HepG2 (cell line): ENCODE results near the gene IL4I1. TPM values are rescaled to one million over a fixed set of nuclear protein-coding genes. Genes with fewer than 3 reads are reported as not detected.

Experiments used
- HES4 ChIP-seq: sonication (generic); formaldehyde crosslinking; IDR thresholded peaks from 2 replicates; pipeline ENCODE4 v1.9.0; 2021; ENCODE audit warnings: mild to moderate bottlenecking, missing genetic modification reagents, borderline replicate concordance
- HOXD1 ChIP-seq: sonication (generic); formaldehyde crosslinking; IDR thresholded peaks from 2 replicates; pipeline ENCODE4 v1.5.0; 2020; ENCODE audit warnings: missing genetic modification reagents
- KAT8 ChIP-seq: IDR thresholded peaks from 2 replicates; pipeline ENCODE4 v1.6.1; 2016; ENCODE audit warnings: missing genetic modification reagents, missing compliant biosample characterization
- SRSF9 ChIP-seq: fragments of 200-400 bp; formaldehyde crosslinking; IDR thresholded peaks from 2 replicates; pipeline ENCODE4 v1.6.1; 2018; ENCODE audit warnings: borderline replicate concordance, mild to moderate bottlenecking, low read depth, low read length; ENCODE audit not compliant: insufficient read depth, poor library complexity, severe bottlenecking
- THAP11 ChIP-seq: IDR thresholded peaks from 2 replicates; pipeline ENCODE4 v1.6.1; 2016; ENCODE audit warnings: missing biosample characterization, missing genetic modification reagents
- ZNF446 ChIP-seq: sonication (generic); formaldehyde crosslinking; IDR thresholded peaks from 2 replicates; pipeline ENCODE4 v1.5.0; 2020; ENCODE audit warnings: mild to moderate bottlenecking, missing genetic modification reagents
- ZNF724P ChIP-seq: sonication (generic); formaldehyde crosslinking; IDR thresholded peaks from 2 replicates; pipeline ENCODE4 v1.8.0; 2022; ENCODE audit warnings: missing genetic modification reagents, borderline replicate concordance
- polyA plus RNA-seq, 8 experiments: library from polyadenylated mRNA; depleted of rRNA in 3 of 8; stranded (reverse) in 7 of 8; unstranded in 1 of 8; fragments of >200 nt; fragmentation: Illumina TruSeq in 4 of 8; extraction: Trizol in 4 of 8; gene quantifications; 2 replicates each; pipeline versions ENCODE4 v1.2.1 to v1.2.3, GENCODE V29; 2011 to 2016; ENCODE audit warnings: low read depth in 4 of 8, missing spikeins in 1 of 8, mixed read lengths in 1 of 8; ENCODE audit not compliant: insufficient read depth in 1 of 8
- total RNA-seq, 5 experiments: library from RNA; depleted of rRNA; stranded (reverse); fragments of >200 nt; fragmentation: Illumina TruSeq; extraction: Trizol; gene quantifications; 2 replicates each; pipeline ENCODE4 v1.2.3, GENCODE V29; 2016; ENCODE audit warnings: low read depth in 1 of 5
- TF ChIP-seq, protein P1 (sequence below): sonication (generic); formaldehyde crosslinking; IDR thresholded peaks from 2 replicates; pipeline ENCODE4 v1.5.0; 2020; ENCODE audit warnings: mild to moderate bottlenecking, missing genetic modification reagents, borderline replicate concordance
- TF ChIP-seq, protein P2 (sequence below): sonication (generic); formaldehyde crosslinking; IDR thresholded peaks from 2 replicates; pipeline ENCODE4 v1.8.1; 2023; ENCODE audit warnings: mild to moderate bottlenecking, missing genetic modification reagents, borderline replicate concordance
- TF ChIP-seq, protein P3 (sequence below): sonication (generic); formaldehyde crosslinking; IDR thresholded peaks from 2 replicates; pipeline ENCODE4 v1.4.0; 2020; ENCODE audit warnings: low read depth, mild to moderate bottlenecking, missing genetic modification reagents
- TF ChIP-seq, protein P4 (sequence below), 2 experiments: sonication (generic) in 1 of 2; formaldehyde crosslinking in 1 of 2; IDR thresholded peaks; 2 replicates each; pipeline versions ENCODE4 v1.6.1 to v1.9.0; 2014 to 2022; ENCODE audit warnings: antibody characterized with exemption in 1 of 2, borderline replicate concordance in 1 of 2, inconsistent platforms in 1 of 2, low read depth in 1 of 2, missing genetic modification reagents in 1 of 2
- TF ChIP-seq, protein P5 (sequence below): sonication (generic); formaldehyde crosslinking; IDR thresholded peaks from 2 replicates; pipeline ENCODE4 v1.8.0; 2022; ENCODE audit warnings: mild to moderate bottlenecking, missing genetic modification reagents, borderline replicate concordance
- TF ChIP-seq, protein P6 (sequence below): IDR thresholded peaks from 2 replicates; pipeline ENCODE4 v1.6.1; 2016; ENCODE audit warnings: mild to moderate bottlenecking

The IL4I1 gene
- total and polyA plus RNA-seq, 2 of the 13 experiments (the other 11 are each of a cell fraction or from before 2014, with no cell fraction given): not detected

DNA sequence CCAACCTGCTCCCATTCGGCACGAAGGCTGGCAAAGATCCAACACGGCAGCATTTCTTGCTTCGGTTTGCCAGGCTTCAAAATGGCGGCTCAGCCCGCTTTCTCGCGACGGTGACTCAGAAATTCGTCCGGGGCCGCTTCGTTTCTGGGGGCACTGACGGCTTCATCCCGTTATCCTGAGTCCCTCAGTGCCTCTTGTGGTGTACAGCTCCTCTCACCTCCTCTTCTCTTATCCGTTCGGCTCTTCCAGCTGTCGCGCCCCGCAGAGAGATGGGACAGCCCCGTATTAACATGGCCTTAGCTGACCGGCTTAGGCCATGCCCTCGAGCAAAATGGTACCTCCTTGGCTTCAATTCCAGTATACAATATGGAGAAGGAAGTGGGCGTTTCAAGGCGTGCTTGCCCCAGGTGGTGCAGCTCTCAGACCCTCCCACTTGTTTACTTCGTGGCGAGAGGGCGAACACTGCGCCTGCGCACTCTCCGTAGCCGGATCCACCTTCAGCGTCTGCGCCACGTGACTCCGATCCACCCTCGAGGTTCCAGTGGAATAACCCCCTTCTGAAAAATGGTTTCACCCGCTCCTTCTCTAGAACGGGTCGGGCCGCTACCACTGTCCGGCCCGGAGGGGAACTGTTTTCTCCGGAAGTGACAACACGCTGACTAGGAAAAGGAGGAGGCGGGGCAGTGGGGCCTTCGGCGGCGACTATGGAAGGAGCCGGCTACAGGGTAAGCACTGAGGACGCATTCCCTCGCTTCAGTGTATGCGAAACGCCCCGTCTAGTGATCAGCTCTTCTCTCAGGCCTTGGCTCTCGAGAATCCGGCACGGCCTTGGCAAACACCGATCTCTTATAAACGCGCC lies 19.4 kb downstream of the IL4I1 start, which contains the start of the genes AKT1S1 and TBC1D17 (continued):
- TF ChIP-seq, protein P1, sequence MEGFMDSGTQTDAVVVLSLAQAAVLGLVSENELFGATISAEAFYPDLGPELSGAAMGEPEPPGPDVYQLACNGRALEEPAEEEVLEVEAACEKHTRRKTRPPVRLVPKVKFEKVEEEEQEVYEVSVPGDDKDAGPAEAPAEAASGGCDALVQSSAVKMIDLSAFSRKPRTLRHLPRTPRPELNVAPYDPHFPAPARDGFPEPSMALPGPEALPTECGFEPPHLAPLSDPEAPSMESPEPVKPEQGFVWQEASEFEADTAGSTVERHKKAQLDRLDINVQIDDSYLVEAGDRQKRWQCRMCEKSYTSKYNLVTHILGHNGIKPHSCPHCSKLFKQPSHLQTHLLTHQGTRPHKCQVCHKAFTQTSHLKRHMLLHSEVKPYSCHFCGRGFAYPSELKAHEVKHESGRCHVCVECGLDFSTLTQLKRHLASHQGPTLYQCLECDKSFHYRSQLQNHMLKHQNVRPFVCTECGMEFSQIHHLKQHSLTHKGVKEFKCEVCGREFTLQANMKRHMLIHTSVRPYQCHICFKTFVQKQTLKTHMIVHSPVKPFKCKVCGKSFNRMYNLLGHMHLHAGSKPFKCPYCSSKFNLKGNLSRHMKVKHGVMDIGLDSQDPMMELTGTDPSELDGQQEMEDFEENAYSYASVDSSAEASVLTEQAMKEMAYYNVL (CRISPR knock-in tag): peak; percentile 2; the same call in 1 of the 2 replicates
- TF ChIP-seq KAT8 (CRISPR knock-in tag) (peak; percentile 85), HOXD1 (CRISPR knock-in tag) (0 out of 2 replicates have a peak, but pooled peaks have one; percentile 19), ZNF446 (CRISPR knock-in tag) (no peak), HES4 (CRISPR knock-in tag) (0 out of 2 replicates have a peak, but pooled peaks have one; percentile 32), SRSF9 (no peak), THAP11 (CRISPR knock-in tag) (peak; percentile 88), ZNF724P (CRISPR knock-in tag) (peak; percentile 20; the same call in 1 of the 2 replicates)
- TF ChIP-seq, protein P2, sequence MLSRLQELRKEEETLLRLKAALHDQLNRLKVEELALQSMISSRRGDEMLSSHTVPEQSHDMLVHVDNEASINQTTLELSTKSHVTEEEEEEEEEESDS (CRISPR knock-in tag): 0 out of 2 replicates have a peak, but pooled peaks have one; percentile 82
- TF ChIP-seq, protein P3, sequence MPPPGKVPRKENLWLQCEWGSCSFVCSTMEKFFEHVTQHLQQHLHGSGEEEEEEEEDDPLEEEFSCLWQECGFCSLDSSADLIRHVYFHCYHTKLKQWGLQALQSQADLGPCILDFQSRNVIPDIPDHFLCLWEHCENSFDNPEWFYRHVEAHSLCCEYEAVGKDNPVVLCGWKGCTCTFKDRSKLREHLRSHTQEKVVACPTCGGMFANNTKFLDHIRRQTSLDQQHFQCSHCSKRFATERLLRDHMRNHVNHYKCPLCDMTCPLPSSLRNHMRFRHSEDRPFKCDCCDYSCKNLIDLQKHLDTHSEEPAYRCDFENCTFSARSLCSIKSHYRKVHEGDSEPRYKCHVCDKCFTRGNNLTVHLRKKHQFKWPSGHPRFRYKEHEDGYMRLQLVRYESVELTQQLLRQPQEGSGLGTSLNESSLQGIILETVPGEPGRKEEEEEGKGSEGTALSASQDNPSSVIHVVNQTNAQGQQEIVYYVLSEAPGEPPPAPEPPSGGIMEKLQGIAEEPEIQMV (CRISPR knock-in tag): no peak
- TF ChIP-seq, protein P4, sequence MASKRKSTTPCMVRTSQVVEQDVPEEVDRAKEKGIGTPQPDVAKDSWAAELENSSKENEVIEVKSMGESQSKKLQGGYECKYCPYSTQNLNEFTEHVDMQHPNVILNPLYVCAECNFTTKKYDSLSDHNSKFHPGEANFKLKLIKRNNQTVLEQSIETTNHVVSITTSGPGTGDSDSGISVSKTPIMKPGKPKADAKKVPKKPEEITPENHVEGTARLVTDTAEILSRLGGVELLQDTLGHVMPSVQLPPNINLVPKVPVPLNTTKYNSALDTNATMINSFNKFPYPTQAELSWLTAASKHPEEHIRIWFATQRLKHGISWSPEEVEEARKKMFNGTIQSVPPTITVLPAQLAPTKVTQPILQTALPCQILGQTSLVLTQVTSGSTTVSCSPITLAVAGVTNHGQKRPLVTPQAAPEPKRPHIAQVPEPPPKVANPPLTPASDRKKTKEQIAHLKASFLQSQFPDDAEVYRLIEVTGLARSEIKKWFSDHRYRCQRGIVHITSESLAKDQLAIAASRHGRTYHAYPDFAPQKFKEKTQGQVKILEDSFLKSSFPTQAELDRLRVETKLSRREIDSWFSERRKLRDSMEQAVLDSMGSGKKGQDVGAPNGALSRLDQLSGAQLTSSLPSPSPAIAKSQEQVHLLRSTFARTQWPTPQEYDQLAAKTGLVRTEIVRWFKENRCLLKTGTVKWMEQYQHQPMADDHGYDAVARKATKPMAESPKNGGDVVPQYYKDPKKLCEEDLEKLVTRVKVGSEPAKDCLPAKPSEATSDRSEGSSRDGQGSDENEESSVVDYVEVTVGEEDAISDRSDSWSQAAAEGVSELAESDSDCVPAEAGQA (IDR thresholded peaks at IDR 0.05; ENCODE audit: low read depth): peak; percentile 99
- TF ChIP-seq, protein P4 (CRISPR knock-in tag; IDR thresholded peaks at IDR 0.05; ENCODE audit: borderline replicate concordance): no peak
- TF ChIP-seq, protein P5, sequence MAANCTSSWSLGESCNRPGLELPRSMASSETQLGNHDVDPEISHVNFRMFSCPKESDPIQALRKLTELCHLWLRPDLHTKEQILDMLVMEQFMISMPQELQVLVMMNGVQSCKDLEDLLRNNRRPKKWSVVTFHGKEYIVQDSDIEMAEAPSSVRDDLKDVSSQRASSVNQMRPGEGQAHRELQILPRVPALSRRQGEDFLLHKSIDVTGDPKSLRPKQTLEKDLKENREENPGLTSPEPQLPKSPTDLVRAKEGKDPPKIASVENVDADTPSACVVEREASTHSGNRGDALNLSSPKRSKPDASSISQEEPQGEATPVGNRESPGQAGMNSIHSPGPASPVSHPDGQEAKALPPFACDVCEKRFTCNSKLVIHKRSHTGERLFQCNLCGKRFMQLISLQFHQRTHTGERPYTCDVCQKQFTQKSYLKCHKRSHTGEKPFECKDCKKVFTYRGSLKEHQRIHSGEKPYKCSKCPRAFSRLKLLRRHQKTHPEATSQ (CRISPR knock-in tag): no peak
- TF ChIP-seq, protein P6, sequence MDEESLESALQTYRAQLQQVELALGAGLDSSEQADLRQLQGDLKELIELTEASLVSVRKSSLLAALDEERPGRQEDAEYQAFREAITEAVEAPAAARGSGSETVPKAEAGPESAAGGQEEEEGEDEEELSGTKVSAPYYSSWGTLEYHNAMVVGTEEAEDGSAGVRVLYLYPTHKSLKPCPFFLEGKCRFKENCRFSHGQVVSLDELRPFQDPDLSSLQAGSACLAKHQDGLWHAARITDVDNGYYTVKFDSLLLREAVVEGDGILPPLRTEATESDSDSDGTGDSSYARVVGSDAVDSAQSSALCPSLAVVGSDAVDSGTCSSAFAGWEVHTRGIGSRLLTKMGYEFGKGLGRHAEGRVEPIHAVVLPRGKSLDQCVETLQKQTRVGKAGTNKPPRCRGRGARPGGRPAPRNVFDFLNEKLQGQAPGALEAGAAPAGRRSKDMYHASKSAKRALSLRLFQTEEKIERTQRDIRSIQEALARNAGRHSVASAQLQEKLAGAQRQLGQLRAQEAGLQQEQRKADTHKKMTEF (CRISPR knock-in tag): peak; percentile 78; the same call in 1 of the 2 replicates
